Measurements from ENCODE around the gene NR4A3.

Gene NR4A3

DNA sequence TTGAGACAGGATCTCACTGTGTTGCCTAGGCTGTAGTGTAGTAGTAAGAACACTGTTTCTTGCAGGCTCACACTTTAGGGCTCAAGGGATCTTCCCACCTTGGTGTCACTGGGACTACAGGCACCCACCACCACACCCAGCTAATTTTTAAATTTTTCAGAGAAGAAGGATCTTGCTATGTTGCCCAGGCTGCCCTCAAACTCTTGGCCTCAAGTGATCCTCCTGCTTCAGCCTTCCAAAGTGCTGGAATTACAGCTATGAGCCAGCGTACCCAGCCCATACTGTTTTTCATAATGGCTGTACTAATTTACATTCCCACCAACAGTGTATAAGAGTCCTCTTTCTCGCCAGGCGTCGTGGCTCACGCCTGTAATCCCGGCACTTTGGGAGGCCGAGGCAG, 89.9 kb downstream of the NR4A3 start:
- FAIRE-seq: no peak
- DNase-seq (ENCODE audit: insufficient read length, low spot score): no peak

More for the DNA sequence above, 89.9 kb downstream of the NR4A3 start:
- TF ChIP-seq POU2F2 (IDR thresholded peaks at IDR 0.05; ENCODE audit: low read depth, low read length) (no peak), TAF1 (IDR thresholded peaks at IDR 0.05; ENCODE audit: low read depth, low read length) (no peak), PAX5 (IDR thresholded peaks at IDR 0.05; ENCODE audit: insufficient read depth, low read length, severe bottlenecking) (no peak), SPI1 (IDR thresholded peaks at IDR 0.05; ENCODE audit: low read depth, low read length) (no peak), POLR2AphosphoS5 (IDR thresholded peaks at IDR 0.05; ENCODE audit: low read depth, low read length) (no peak)

All from GM12891 (cell line).